PC-3 (cell line): ENCODE results near the gene KIF14.

Source experiments
- EZH2 ChIP-seq: fragments of 300-600 bp; sonication (generic); IDR thresholded peaks from one replicate; pipeline ENCODE4 v1.6.1; 2017; ENCODE audit warnings: antibody characterized with exemption, mild to moderate bottlenecking, low read length; ENCODE audit not compliant: unreplicated experiment
- EZH2phosphoT487 ChIP-seq: fragments of 300-600 bp; sonication (generic); IDR thresholded peaks from 2 replicates; pipeline ENCODE4 v1.6.1; 2018; ENCODE audit warnings: mild to moderate bottlenecking, antibody characterized with exemption, low read length, borderline replicate concordance
- TF ChIP-seq, protein P1 (sequence below): fragments of 300-600 bp; sonication (generic); conservative IDR thresholded peaks from 2 replicates; pipeline ENCODE4 v1.5.1; 2017; ENCODE audit warnings: antibody characterized with exemption, low read depth, mild to moderate bottlenecking, low read length

DNA sequence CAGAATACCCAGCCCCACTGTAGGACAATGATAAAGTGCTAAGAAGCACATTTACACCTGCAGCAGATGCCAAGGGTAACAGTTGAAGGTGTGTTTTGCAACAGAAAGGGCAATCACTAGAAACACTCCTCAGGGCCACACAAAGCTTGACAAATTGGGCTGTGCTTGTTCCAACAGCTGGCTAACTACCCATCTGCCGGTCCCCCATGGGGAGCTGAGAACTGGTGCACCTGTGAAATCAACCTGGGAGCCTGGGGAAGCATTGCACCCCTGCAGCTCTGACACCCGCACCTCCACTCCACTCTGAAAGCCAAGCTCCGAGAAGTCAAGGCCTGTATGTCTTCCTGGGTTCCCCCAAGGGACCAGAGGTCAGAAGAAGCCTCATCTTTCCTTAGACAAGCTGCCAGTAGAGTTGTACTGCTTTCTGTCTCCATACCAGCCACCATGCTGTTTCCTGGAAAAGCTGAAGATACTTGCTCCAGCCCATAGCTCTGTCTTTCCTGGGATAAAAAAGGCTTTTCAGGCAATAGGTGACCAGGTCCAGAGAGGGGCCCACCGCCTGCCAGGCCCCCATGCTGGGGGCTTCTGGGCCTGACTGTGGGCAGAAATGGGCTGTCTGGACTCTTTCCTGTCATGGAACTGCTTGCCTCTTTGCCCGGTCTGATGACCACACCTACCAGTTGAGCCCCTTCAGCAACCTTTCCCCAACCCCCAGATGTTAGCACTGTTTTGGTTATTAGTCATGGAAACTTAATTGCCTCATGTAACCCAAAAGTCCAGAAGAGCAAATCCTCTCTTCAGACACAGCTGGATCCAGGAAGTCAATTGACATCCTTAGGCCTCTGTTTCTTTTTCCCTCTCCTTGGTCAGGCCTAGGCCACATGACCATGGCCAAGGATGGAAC lies 93.6 kb downstream of the KIF14 start:
- TF ChIP-seq, protein P1, sequence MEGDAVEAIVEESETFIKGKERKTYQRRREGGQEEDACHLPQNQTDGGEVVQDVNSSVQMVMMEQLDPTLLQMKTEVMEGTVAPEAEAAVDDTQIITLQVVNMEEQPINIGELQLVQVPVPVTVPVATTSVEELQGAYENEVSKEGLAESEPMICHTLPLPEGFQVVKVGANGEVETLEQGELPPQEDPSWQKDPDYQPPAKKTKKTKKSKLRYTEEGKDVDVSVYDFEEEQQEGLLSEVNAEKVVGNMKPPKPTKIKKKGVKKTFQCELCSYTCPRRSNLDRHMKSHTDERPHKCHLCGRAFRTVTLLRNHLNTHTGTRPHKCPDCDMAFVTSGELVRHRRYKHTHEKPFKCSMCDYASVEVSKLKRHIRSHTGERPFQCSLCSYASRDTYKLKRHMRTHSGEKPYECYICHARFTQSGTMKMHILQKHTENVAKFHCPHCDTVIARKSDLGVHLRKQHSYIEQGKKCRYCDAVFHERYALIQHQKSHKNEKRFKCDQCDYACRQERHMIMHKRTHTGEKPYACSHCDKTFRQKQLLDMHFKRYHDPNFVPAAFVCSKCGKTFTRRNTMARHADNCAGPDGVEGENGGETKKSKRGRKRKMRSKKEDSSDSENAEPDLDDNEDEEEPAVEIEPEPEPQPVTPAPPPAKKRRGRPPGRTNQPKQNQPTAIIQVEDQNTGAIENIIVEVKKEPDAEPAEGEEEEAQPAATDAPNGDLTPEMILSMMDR: no peak
- TF ChIP-seq EZH2 (no peak), EZH2phosphoT487 (no peak)
